ENCODE results near the gene RNPEPL1.

- no peak for TF ChIP-seq TAF1 (IDR thresholded peaks at IDR 0.05; ENCODE audit: low read depth, low read length)
- TF ChIP-seq POLR2AphosphoS5 (IDR thresholded peaks at IDR 0.05; ENCODE audit: low read depth, low read length): no peak
These were observed 34.2 kb downstream of the RNPEPL1 start for GRCh38 chr2:240602266-240603050.
